ENCODE measurements around the gene MECP2.
"Not testable (repeated sequence)": the region's sequence is repeated elsewhere in the genome, so short reads cannot be mapped to it uniquely, and the experiment has no call there.

The MECP2 gene

GRCh38 chrX:154002215-154002719 lies 95.2 kb downstream of the MECP2 start:
- Histone ChIP-seq H3K4me1 (ENCODE audit: low read length) (peaks cover 41% of the 10 kb centered on the region), H3K9me3 (ENCODE audit: insufficient read depth, low read length) (no peaks in the 10 kb centered on the region), H3K27ac (ENCODE audit: low read length) (peak overlapping the region; percentile 91)

GRCh38 chrX:154000051-154000450 lies 97.5 kb downstream of the MECP2 start:
- no peaks in the 10 kb centered on the region for H3K27me3 ChIP-seq (ENCODE audit: low read depth, low read length)
- no peak overlapping the region for H3K4me3 ChIP-seq (ENCODE audit: low read length)
- H3K4me1 ChIP-seq (ENCODE audit: low read length) = peaks cover 38% of the 10 kb centered on the region
- H3K9ac ChIP-seq (ENCODE audit: low read length) = no peak overlapping the region
- no peak overlapping the region for H3K4me2 ChIP-seq (ENCODE audit: low read length)
- TF ChIP-seq EZH2phosphoT487 (IDR thresholded peaks at IDR 0.05; ENCODE audit: low read depth) (no peak), CTCF (IDR thresholded peaks at IDR 0.05; ENCODE audit: low read depth, low read length) (no peak)
- no peaks in the 10 kb centered on the region for H4K20me1 ChIP-seq (ENCODE audit: insufficient read depth, low read length)
- H2AFZ ChIP-seq (ENCODE audit: low read depth, low read length) = no peak overlapping the region
- no peak overlapping the region for H3K27ac ChIP-seq (ENCODE audit: low read length)
- no peaks in the 10 kb centered on the region for H3K79me2 ChIP-seq (ENCODE audit: low read length)
- H3K9me3 ChIP-seq (ENCODE audit: insufficient read depth, low read length) = no peaks in the 10 kb centered on the region
- H3K36me3 ChIP-seq (replicated peaks; ENCODE audit: low read depth, low read length) = peaks cover 2% of the 10 kb centered on the region

More at GRCh38 chrX:154002215-154002719, 95.2 kb downstream of the MECP2 start:
- Histone ChIP-seq H3K79me2 (ENCODE audit: low read length) (no peaks in the 10 kb centered on the region), H3K4me2 (ENCODE audit: low read length) (peak overlapping the region; percentile 64), H3K4me3 (ENCODE audit: low read length) (peak overlapping the region; percentile 57), H3K27me3 (ENCODE audit: low read depth, low read length) (no peaks in the 10 kb centered on the region), H4K20me1 (ENCODE audit: insufficient read depth, low read length) (no peaks in the 10 kb centered on the region), H3K36me3 (replicated peaks; ENCODE audit: low read depth, low read length) (peaks cover 13% of the 10 kb centered on the region), H3K9ac (ENCODE audit: low read length) (peak overlapping the region; percentile 68), H2AFZ (ENCODE audit: low read depth, low read length) (no peak overlapping the region)
- TF ChIP-seq EZH2phosphoT487 (IDR thresholded peaks at IDR 0.05; ENCODE audit: low read depth) = no peak

GRCh38 chrX:153999359-154000037 lies 98.0 kb downstream of the MECP2 start:
- TF ChIP-seq EZH2phosphoT487 (IDR thresholded peaks at IDR 0.05; ENCODE audit: low read depth) (no peak), CTCF (IDR thresholded peaks at IDR 0.05; ENCODE audit: low read depth, low read length) (no peak)
- Histone ChIP-seq H3K4me1 (ENCODE audit: low read length) (peaks cover 35% of the 10 kb centered on the region), H2AFZ (ENCODE audit: low read depth, low read length) (no peak overlapping the region), H3K4me2 (ENCODE audit: low read length) (no peak overlapping the region), H3K27me3 (ENCODE audit: low read depth, low read length) (no peaks in the 10 kb centered on the region), H3K9me3 (ENCODE audit: insufficient read depth, low read length) (no peaks in the 10 kb centered on the region), H3K36me3 (replicated peaks; ENCODE audit: low read depth, low read length) (peaks cover 2% of the 10 kb centered on the region), H4K20me1 (ENCODE audit: insufficient read depth, low read length) (no peaks in the 10 kb centered on the region), H3K27ac (ENCODE audit: low read length) (no peak overlapping the region), H3K79me2 (ENCODE audit: low read length) (no peaks in the 10 kb centered on the region), H3K4me3 (ENCODE audit: low read length) (no peak overlapping the region), H3K9ac (ENCODE audit: low read length) (no peak overlapping the region)

DNA sequence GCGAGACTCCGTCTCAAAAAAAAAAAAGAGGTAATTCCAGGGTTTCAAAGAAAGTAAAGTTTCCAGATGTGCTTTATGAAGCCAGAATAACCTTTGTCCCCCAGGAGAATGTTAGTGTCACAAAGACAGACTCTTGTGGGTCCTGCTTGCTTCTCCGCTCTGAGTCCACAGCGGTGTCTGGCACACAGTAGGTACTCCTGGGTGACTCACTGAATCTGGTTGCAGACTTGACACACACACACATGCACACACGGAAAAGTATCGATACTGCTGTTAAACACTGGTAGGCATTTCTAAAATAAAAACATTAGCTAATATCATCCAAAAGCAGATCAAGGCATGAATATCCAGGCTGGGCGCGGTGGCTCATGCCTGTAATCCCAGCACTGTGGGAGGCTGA lies 102.0 kb downstream of the MECP2 start:
- H3K9me3 ChIP-seq (ENCODE audit: insufficient read depth, low read length) = no peaks in the 10 kb centered on the region
- TF ChIP-seq EZH2phosphoT487 (IDR thresholded peaks at IDR 0.05; ENCODE audit: low read depth) (no peak), CTCF (IDR thresholded peaks at IDR 0.05; ENCODE audit: low read depth, low read length) (no peak)

GRCh38 chrX:153994398-153994797 lies 103.1 kb downstream of the MECP2 start:
- not testable (repeated sequence) for H3K79me2 ChIP-seq (ENCODE audit: low read length); H3K9ac ChIP-seq (ENCODE audit: low read length); H3K27ac ChIP-seq (ENCODE audit: low read length); H4K20me1 ChIP-seq (ENCODE audit: insufficient read depth, low read length); H2AFZ ChIP-seq (ENCODE audit: low read depth, low read length); H3K36me3 ChIP-seq (replicated peaks; ENCODE audit: low read depth, low read length); H3K4me3 ChIP-seq (ENCODE audit: low read length); H3K9me3 ChIP-seq (ENCODE audit: insufficient read depth, low read length); H3K4me2 ChIP-seq (ENCODE audit: low read length); H3K4me1 ChIP-seq (ENCODE audit: low read length); H3K27me3 ChIP-seq (ENCODE audit: low read depth, low read length)

More for the DNA sequence above, 102.0 kb downstream of the MECP2 start:
- no peaks in the 10 kb centered on the region for H3K79me2 ChIP-seq (ENCODE audit: low read length)
- H4K20me1 ChIP-seq (ENCODE audit: insufficient read depth, low read length) = no peaks in the 10 kb centered on the region
- no peak overlapping the region for H3K27ac ChIP-seq (ENCODE audit: low read length)
- no peaks in the 10 kb centered on the region for H3K27me3 ChIP-seq (ENCODE audit: low read depth, low read length)
- no peaks in the 10 kb centered on the region for H3K36me3 ChIP-seq (replicated peaks; ENCODE audit: low read depth, low read length)
- no peak overlapping the region for H3K4me3 ChIP-seq (ENCODE audit: low read length)
- H3K9ac ChIP-seq (ENCODE audit: low read length) = no peak overlapping the region
- no peak overlapping the region for H2AFZ ChIP-seq (ENCODE audit: low read depth, low read length)
- peaks cover 4% of the 10 kb centered on the region; the same call in 1 of the 2 replicates for H3K4me1 ChIP-seq (ENCODE audit: low read length)
- H3K4me2 ChIP-seq (ENCODE audit: low read length) = no peak overlapping the region

All from OCI-LY3 (cell line).